GM12892 (cell line): ENCODE results near the gene TMEM109. TPM values are rescaled to one million over a fixed set of nuclear protein-coding genes. Genes with fewer than 3 reads are reported as not detected.

ENCODE experiments used
- DNase-seq: peaks from one replicate; pipeline ENCODE4 v3.0.0; 2011; ENCODE audit not compliant: insufficient read length
- FAIRE-seq: peaks from 2 replicates; lab custom pipeline; 2011; peaks lifted over from hg19 to GRCh38; lab: Jason Lieb, UNC
- POLR2A ChIP-seq: IDR thresholded peaks from 2 replicates; pipeline ENCODE4 v1.6.1; 2011; ENCODE audit warnings: low read depth, low read length, control low read depth
- POLR2AphosphoS5 ChIP-seq: IDR thresholded peaks from 2 replicates; pipeline ENCODE4 v1.6.1; 2011; ENCODE audit warnings: low read depth, low read length, control low read depth
- TAF1 ChIP-seq: IDR thresholded peaks from 2 replicates; pipeline ENCODE4 v1.6.1; 2011; ENCODE audit warnings: low read depth, mild to moderate bottlenecking, control low read depth, low read length, borderline replicate concordance
- polyA plus RNA-seq: library from polyadenylated mRNA; unstranded; fragments of >200 nt; gene quantifications from one replicate; pipeline ENCODE4 v1.2.1, GENCODE V29; 2012; ENCODE audit warnings: missing spikeins, inconsistent platforms; ENCODE audit not compliant: missing spikeins

Gene TMEM109
- 49.8 TPM for polyA plus RNA-seq

DNA sequence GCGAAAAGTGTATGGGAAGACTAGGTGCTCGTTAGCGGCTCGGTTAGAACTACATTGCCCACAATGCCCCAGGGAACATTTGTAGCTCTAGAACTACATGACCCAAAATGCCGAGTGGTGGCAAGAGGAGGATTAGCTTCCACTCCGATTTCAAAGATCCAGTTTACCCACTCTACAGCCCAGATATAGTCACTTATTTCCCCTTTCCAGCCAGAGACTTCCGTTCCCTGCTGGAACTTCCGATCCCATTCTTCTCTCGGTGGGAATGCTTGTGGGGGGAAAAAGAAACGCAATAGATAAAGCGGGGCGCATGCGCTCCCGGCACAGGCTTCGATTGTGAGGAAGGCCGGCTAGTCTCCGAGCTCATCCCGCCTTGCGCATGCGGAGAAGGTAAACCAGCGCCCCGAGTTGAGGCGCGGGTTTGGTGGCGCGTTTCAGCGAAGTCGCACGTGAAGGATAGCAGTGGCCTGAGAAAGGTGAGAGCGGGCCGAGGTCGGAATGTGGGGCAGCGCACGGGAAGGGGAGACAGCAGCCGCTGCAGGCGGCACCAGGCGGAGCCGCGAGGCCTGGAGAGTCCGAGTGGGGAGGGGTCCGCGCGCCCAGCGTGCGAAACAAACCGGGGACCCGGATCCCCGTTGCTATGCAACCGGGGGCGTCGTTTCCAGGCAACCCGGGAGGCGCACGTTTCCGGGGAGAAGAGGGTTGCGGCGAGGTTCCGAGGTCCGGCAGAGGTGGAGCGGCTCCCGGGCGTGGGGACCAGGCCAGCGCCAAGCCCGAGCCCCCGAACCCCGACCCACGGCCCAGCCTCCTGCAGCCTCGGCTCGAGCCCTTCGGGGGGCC, at the start of gene TMEM109:
Gene TMEM109, plus strand, starts transcription at position 366 of the 840 bp plus-strand sequence. CDS start 5,536 bp downstream, outside the sequence.
- DNase-seq (peak; percentile 87), FAIRE-seq (peak; percentile 98)
- TF ChIP-seq POLR2A = peak; percentile 57; the same call in 1 of the 2 replicates
- TF ChIP-seq POLR2AphosphoS5 = no peak
- no peak for TF ChIP-seq TAF1

DNA sequence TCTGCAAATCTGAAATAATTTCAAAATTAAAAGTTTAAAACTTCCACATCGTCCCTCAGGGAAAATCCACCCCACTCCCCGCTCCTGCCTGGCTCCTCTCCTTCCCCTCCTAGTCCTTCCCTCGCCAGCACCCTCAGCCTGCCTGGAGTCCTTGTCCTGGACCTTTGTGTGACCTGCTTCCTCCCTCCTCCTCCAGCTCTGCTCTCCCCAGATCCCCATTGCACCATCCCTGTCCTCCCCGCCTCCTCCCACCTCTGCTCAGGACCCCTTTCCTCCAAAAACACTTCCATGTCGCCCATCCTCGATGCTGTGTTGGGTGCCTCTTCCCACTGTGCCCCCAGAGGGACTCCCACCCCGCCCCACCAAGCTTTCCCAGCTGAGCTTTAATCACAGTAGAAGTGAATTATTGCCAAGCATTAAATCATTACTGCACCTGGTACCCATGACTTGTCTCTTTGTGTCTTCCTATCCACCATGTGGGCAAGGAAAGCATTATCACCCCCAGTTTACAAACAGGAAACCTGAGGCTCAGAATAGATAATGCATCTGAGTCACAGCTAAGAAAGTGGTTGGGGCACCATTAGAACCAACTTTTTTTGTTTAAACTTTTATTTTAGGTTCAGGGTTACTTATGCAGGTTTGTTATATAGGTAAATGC, 49.0 kb upstream of the TMEM109 start:
- FAIRE-seq (no peak), DNase-seq (no peak)
- no peak for TF ChIP-seq POLR2AphosphoS5
- TF ChIP-seq TAF1 = no peak
- no peak for TF ChIP-seq POLR2A

DNA sequence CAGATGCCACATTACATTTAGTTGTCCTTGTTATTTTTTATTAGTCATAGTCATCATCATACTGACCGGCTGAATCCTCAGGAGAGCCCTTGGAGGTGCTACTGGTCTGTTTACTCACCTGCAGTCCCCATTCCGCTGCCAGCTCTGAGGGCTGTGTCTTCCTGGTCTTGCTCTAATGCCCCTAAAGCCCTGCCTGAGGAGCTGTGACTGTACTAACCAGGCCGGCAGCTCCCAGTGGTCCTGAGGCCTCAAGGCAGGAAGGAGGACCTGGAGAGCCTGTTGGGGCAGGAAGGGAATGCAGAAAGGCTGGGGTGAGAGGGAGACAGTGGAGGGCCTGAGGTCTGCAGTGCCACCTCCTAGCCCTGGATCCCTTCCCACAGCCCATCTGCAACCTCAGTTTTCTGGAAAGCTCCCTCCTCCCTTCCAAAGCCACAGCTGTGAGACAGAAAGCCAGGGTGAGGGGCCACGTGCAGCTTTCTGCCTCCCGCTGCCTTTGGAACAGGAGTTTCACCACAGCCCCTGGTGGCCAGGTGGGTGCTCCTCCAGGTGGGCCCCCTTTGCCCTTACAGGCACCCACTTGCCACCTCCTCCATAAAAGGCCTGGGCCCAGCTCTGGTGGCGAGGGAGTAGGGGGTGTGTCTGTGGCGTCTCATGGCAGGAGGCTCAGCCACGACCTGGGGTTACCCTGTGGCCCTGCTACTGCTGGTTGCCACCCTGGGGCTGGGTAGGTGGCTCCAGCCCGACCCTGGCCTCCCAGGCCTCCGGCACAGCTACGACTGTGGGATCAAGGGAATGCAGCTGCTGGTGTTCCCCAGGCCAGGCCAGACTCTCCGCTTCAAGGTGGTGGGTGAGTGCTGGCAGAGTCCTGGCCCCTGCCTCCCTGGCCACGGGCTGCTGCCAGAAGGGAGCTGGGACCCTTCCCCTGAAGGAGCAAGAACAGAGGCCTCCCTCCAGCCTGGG, 46.8 kb upstream of the TMEM109 start, which contains the start of gene ZP1:
Gene ZP1, plus strand, starts transcription at position 632 of the 960 bp plus-strand sequence. Its CDS starts 20 bp downstream, at position 652.
- TF ChIP-seq POLR2AphosphoS5 (no peak), TAF1 (no peak), POLR2A (no peak)
- FAIRE-seq (no peak), DNase-seq (no peak)

DNA sequence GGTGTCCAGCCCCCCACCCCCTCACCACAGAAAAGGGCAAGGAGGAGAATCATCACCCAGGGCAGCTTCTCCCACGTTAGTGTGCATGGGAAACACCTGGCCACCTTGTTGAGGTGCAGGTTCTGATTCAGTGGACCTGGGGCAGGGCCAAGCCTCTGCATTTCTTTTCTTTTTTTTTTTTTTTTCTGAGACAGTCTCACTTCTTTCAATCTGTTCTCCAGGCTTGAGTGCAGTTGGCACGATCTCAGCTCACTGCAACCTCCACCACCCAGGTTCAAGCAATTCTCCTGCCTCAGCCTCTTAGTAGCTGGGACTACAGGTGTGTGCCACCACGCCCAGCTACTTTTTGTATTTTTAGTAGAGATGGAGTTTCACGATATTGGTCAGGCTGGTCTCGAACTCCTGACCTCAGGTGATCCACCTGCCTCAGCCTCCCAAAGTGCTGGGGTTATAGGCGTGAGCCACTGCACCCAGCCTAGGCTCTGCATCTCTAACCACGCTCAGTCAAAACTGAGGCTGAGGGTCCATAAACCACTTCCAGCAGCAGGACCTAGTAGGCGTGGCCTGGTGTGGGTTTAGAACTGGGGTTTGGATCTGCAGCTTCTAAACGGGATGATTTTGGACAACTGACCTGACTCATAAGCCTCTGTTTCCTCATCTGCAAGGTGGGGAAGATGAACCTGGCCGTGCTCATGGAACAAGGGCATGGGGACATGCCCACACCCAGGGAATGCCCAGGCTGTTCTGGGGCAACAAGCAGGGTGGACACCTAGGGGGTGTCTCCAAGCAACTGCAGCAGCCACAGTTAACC, 45.9 kb upstream of the TMEM109 start:
- FAIRE-seq = no peak
- no peak for DNase-seq
- TF ChIP-seq POLR2A (no peak), TAF1 (no peak), POLR2AphosphoS5 (no peak)

DNA sequence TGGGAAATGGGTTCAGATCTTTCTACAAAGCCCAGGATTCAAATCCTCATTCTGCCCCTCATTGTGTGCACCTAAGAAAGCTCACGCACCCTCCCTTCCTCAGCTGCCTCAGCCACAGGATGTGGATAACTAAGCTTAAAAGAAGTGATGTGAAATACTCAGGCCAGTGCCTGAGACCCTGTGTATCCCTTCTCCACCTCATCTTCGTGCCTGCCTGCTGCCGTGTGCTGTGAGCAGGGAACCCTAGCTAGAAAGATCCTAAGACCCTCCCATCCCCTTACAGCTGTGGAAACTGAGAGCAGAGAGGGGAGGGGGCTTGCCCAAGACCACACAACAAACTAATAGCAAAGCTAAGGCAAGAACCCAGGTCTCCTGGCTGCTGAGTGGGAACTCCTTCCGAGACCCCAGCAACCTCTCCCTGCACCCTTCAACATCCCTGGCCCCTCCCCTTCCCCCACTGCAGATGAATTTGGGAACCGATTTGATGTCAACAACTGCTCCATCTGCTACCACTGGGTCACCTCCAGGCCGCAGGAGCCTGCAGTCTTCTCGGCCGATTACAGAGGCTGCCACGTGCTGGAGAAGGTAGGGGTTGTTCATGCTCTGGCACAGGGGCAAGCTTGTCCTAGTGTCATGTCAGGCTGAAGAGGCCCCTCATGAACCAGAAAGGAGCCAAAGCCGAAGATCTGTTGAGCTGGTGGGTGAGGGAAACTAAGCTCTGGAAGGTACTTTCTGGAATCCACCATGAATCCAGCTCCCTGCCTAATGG, 45.1 kb upstream of the TMEM109 start:
- DNase-seq (no peak), FAIRE-seq (no peak)
- TF ChIP-seq POLR2AphosphoS5 (no peak), TAF1 (no peak), POLR2A (no peak)

- no peak for DNase-seq
- TF ChIP-seq POLR2AphosphoS5 = no peak
- TF ChIP-seq POLR2A = no peak
- no peak for TF ChIP-seq TAF1
- no peak for FAIRE-seq
Measured at GRCh38 chr11:60869451-60869825, 44.5 kb upstream of the TMEM109 start.

GRCh38 chr11:60870276-60870675, 43.7 kb upstream of the TMEM109 start:
- TF ChIP-seq TAF1 (no peak), POLR2A (no peak), POLR2AphosphoS5 (no peak)
- no peak for DNase-seq
- no peak for FAIRE-seq

DNA sequence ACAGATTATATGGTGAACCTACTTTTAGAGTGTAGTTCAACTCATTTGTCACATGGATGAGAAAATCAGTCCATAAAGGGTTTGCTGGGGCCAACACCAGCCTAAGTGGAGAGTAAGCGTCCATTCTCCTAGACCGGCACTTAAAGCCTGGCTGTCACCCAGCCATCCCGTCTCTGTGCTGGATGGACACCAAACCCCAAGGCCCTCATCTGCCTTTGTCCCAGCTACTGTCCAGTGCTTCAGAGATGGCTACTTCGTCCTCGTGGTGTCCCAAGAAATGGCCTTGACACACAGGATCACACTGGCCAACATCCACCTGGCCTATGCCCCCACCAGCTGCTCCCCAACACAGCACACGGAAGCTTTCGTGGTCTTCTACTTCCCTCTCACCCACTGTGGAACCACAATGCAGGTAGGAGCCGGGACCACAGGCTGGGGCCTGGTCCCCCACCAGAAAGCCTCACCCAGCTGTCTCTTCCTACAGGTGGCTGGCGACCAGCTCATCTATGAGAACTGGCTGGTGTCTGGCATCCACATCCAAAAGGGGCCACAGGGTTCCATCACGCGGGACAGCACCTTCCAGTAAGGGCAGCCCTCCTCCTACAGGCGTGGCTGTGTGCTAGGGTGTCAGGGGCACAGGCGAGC, 43.1 kb upstream of the TMEM109 start:
- TF ChIP-seq TAF1 = no peak
- no peak for TF ChIP-seq POLR2A
- no peak for TF ChIP-seq POLR2AphosphoS5
- DNase-seq (no peak), FAIRE-seq (no peak)

- TF ChIP-seq POLR2A = no peak
- no peak for TF ChIP-seq TAF1
- TF ChIP-seq POLR2AphosphoS5 = no peak
- FAIRE-seq (peak; percentile 79), DNase-seq (no peak)
Measured at GRCh38 chr11:60871378-60872061, 42.4 kb upstream of the TMEM109 start.
